Stomach smooth muscle (tissue), 2 donors: ENCODE measurements around the gene RPL18A.

ENCODE experiments used
- H3K27ac ChIP-seq: one replicate; pipeline ENCODE4 v1.7.0; 2013; ENCODE audit warnings: mild to moderate bottlenecking, low read length, inconsistent platforms
- H3K27me3 ChIP-seq, 2 donors: one replicate each; pipeline ENCODE4 v1.7.0; 2013; ENCODE audit warnings: low read length in 2 of 2; ENCODE audit not compliant: insufficient read depth in 2 of 2, control insufficient read depth in 1 of 2
- H3K36me3 ChIP-seq, 2 donors: one replicate each; pipeline ENCODE4 v1.7.0; 2013; ENCODE audit warnings: low read length in 2 of 2; ENCODE audit not compliant: control insufficient read depth in 2 of 2, insufficient read depth in 2 of 2
- H3K4me1 ChIP-seq: one replicate; pipeline ENCODE4 v1.7.0; 2013; ENCODE audit warnings: low read length; ENCODE audit not compliant: control insufficient read depth, insufficient read depth
- H3K4me3 ChIP-seq, 2 donors: one replicate each; pipeline ENCODE4 v1.7.0; 2013; ENCODE audit warnings: low read length in 2 of 2
- H3K9ac ChIP-seq, 2 donors: one replicate each; pipeline ENCODE4 v1.7.0; 2013; ENCODE audit warnings: low read length in 2 of 2, mild to moderate bottlenecking in 1 of 2
- H3K9me3 ChIP-seq, 2 donors: one replicate each; pipeline ENCODE4 v1.7.0; 2013; ENCODE audit warnings: low read length in 2 of 2; ENCODE audit not compliant: control insufficient read depth in 2 of 2
- donor health status: healthy.
- donor health status: Pancreatic carcinoma.

The RPL18A gene

DNA sequence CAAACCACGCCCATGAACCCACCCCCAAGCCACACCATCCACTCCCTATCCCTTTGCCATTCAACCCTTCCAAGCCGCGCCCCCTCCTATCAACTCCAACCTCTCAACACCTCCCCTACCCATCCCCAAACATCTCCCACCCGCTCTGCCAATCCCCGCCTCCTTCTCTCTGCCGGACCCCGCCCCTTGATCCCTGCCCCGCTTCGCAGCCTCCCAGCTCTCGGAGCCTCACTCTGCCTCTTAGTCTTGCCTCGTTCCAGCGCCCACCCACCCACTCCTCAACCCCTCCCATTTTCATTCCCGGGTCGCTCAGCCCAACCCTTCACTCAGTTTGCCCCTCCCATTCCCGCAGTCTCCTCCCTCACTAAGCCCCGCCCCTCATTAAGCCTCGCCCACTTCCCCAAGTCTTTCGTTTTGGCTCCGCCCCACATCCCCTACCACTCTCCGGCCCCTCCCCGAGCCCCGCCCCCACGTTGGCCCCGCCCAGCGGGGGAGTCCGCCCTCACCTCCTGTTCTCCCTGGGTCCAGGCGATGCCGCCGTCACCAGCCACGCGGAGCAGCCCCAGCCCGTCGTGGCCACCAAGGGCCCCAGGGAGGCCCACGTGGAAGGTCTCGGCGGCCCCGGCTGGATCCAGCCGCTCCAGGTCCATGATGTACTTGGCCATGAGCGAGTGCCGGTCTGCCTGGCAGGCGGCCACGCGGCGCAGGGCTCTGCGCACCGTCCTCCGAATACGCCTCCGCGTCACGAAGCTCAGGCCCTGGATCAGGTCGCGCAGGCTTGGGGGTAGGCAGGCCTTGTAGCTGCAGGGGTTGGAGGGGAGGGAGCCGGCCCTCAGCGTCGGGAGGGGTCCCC is 17.7 kb upstream of the RPL18A start:
- H3K27ac ChIP-seq: no peak overlapping the region
- H3K9me3 ChIP-seq: no peaks in the 10 kb centered on the region
- H3K27me3 ChIP-seq: peaks cover 23 to 31% of the 10 kb centered on the region in 2 donors
- no peak overlapping the region for H3K9ac ChIP-seq
- peaks cover 10% of the 10 kb centered on the region for H3K4me1 ChIP-seq
- H3K4me3 ChIP-seq: peak overlapping the region; percentile 43 to 52
- no peaks in the 10 kb centered on the region for H3K36me3 ChIP-seq

DNA sequence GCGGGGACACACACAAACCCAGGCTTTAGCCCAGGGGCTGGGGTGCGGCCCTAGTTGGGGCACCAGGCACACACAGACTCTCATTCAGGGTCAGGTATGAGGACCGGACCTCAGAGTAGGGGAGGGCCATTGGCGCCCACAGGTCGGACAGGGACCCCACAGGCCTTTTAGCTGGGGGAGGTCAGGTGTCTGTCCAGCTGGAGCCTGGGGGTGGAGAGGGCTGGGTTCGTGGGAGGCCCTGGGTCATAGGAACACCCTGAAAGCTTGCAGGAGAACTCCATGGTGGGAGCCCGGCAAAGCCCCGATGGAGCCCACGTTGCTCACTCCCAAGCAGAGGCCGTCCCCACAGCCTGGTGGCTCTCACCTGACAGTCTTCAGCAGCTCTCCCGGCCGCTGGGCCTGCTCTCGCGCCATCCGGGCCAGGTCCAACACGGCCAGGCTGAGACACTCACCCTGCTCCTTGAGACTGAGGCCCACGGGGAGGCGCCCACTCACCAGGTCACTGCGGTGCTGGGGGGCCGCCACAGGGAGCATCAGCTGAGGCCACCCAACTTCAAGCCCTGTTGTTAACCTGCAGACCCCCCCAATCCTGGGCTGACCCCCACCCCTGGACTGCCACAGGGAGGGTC is 16.9 kb upstream of the RPL18A start:
- Histone ChIP-seq H3K27ac (no peak overlapping the region), H3K4me3 (peak overlapping the region in 1 of 2 donors; percentile 52), H3K36me3 (no peaks in the 10 kb centered on the region), H3K9ac (peak overlapping the region in 1 of 2 donors; percentile 22), H3K9me3 (no peaks in the 10 kb centered on the region), H3K4me1 (peaks cover 10% of the 10 kb centered on the region), H3K27me3 (peaks cover 22 to 31% of the 10 kb centered on the region in 2 donors)

DNA sequence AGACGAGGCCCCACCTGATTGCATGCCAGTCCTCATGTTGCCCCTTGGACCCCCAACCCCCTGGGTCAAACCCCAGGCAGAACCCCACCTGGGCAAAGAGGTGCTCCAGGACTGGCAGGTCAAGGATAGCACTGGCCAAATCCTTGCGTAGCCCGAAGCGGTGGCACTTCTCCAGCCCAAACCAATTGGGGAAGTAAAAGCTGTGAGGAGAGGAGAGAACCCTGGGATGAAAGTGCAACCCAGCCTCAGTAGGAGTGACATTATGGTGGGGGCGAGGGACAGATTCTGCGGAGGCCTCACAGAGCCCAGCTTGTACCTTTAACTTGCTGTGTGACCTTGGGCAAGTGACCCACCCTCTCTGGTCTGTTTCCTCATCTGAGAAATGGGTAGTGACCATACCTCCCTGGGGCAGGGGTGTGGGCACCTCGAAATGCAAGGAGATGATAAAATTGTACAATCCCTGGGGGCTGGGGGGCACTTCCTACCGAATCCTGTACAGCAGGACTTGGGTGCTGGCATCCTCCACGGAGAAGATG is 16.4 kb upstream of the RPL18A start:
- Histone ChIP-seq H3K27me3 (peaks cover 22 to 31% of the 10 kb centered on the region in 2 donors), H3K27ac (no peak overlapping the region), H3K9me3 (no peaks in the 10 kb centered on the region), H3K4me3 (no peak overlapping the region), H3K9ac (no peak overlapping the region), H3K36me3 (no peaks in the 10 kb centered on the region), H3K4me1 (peaks cover 10% of the 10 kb centered on the region)

DNA sequence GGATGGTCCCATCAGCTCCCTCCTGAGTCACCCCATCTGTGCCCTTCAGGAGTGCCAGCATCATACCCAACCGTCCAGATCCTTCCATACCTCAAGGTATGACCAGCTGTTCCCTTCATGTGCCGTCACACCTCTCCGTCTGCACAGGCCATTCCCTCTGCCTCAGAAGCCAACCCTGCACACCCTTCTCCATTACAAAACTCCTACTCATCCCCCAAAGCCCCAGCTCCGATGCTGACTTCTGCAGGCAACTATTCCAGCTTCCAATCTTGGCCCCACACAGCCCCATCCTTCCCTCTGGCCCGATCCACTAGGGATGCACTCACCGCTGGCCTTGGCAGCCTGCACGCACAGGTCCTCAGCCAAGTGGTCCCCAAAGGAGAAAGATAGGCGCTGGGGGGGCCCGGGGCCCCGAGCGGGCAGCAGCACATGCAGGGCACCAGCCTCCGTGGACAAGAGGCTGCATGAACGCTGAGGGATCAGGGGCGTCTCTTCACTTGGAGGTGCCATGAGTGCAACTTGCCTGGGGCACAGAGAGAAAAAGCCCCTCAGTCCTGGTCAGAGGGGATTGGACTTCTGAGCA is 15.7 kb upstream of the RPL18A start:
- Histone ChIP-seq H3K9ac (no peak overlapping the region), H3K27ac (no peak overlapping the region), H3K4me1 (peaks cover 10% of the 10 kb centered on the region), H3K9me3 (no peaks in the 10 kb centered on the region), H3K4me3 (no peak overlapping the region), H3K36me3 (no peaks in the 10 kb centered on the region), H3K27me3 (peaks cover 22 to 31% of the 10 kb centered on the region in 2 donors)

DNA sequence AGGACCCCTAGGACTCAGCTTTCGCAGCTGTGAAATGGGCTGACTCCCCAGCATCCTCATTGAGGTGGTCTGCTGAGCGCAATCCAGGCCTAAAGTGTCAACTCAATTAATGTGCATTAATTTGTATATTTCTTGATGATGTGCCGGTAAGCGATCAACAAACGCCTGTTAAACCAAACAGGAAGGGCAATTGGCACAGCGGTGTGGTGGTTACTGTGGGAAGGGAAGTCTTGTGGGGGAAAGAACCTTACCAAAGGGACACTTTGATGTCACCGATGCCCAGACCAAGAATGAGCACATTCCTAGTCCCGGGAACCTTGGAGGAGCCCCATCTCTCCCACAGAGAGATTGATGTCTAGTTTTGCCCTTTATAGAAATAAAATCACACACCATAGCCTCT is 13.6 kb upstream of the RPL18A start:
- Histone ChIP-seq H3K4me1 (peaks cover 9% of the 10 kb centered on the region), H3K36me3 (no peaks in the 10 kb centered on the region), H3K27ac (no peak overlapping the region), H3K9ac (no peak overlapping the region), H3K4me3 (no peak overlapping the region), H3K27me3 (peaks cover 17 to 28% of the 10 kb centered on the region in 2 donors), H3K9me3 (no peaks in the 10 kb centered on the region)

DNA sequence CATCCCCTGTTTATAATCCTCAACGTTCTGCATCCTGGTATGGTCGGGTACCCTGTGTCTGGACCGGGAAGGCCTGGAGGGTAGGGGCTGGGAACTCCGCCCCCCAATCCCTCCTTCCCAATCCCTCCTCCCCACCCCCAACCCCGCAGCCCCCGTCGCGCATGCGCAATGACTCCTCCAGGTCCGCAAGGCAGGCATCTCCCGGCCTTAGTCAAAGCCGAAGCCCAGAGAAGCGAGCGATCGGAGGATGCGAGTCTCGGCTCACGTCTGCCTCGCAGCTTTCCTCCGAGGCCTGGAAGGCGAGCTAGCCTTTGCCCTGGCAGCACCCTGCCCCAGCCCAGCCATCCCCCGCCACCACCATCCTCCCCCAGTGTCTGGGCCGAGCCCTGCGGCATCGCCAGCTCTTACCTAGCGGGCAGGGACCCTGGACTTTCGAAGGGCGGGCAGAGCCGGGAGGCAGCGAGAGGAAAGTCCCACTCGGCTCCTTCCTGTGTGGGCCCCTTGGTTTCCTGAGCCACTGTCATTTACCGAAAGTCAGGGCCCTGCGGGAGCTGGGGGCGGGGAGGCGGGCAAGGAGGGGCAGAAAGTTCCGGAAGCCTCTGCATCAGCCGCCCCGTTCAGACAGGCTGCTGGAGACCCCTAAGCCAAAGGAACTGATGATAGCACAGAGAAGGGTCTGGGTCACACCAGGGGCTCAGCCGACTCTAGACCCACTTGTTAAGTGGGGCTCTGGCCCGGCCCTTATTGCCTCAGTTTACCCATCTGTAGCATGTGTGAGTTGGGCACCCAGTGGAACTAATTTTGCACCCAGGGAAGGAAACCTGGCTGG is 12.0 kb upstream of the RPL18A start, which contains the start of gene JAK3:
JAK3 (minus strand) TSS at position 445 of the 829 bp plus-strand sequence. CDS start 3,565 bp downstream, outside the sequence.
- Histone ChIP-seq H3K27ac (peak within 1 kb of the TSS; percentile 31), H3K36me3 (no peaks in the 10 kb centered on the region), H3K4me3 (peak within 1 kb of the TSS in 1 of 2 donors; percentile 35), H3K27me3 (peaks cover 10 to 13% of the 10 kb centered on the region in 2 donors), H3K9me3 (no peaks in the 10 kb centered on the region), H3K4me1 (no peaks in the 10 kb centered on the region), H3K9ac (peak within 1 kb of the TSS in 1 of 2 donors; percentile 51)

DNA sequence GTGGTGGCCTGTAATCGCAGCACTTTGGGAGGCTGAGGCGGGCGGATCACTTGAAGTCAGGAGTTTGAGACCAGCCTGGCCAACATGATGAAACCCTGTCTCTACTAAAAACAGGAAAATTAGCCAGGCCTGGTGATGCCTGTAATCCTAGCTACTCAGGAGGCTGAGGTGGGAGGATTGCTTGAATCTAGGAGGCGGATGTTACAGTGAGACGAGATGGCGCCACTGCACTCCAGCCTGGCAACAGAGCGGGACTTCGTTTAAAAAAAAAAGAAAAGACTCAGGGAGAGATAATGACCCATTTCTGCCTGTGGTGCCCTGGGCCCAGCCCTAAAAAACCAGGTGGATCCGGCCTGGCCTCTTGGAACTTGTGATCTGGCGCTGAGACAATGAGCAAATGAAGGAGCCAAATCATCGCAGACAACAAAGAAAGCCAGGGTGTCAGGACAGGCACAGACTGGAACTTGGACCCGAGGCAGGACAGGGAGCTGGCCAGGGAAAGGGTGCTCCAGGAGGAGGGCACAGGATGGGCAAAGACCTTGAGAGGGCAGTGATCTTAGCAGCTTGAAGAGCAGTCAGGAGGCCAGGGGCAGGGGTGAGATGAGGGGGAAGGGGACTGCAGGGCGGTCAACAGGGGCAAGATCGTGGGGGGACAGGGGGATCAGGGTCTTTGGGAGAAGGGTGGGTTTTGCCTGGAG is 11.0 kb upstream of the RPL18A start:
- Histone ChIP-seq H3K9ac (no peak overlapping the region), H3K4me1 (no peaks in the 10 kb centered on the region), H3K27ac (peak overlapping the region; percentile 31), H3K9me3 (no peaks in the 10 kb centered on the region), H3K27me3 (peaks cover 3 to 7% of the 10 kb centered on the region in 2 donors), H3K36me3 (no peaks in the 10 kb centered on the region), H3K4me3 (no peak overlapping the region)

DNA sequence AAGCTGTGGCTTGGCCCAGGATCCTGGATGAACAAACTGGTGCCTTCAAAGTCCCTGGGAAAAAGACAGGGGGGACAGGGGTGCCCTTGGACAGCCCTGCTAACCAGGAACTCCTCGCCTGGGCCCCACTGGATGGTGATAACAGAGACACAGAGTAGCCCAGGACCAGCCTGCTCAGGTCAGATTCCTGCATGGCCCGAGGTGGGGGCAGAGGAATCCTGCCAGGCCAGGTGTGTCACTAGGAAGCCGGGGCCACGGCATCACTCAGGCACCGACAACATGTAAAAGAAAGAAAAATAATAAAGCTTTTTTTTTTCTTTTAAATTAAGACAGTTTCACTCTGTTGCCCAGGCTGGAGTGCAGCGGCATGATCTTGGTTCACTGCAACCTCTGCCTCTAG is 5.6 kb upstream of the RPL18A start:
- no peaks in the 10 kb centered on the region for H3K27me3 ChIP-seq
- H3K36me3 ChIP-seq: no peaks in the 10 kb centered on the region
- no peak overlapping the region for H3K9ac ChIP-seq
- H3K9me3 ChIP-seq: no peaks in the 10 kb centered on the region
- H3K27ac ChIP-seq: no peak overlapping the region
- peaks cover 4% of the 10 kb centered on the region for H3K4me1 ChIP-seq
- H3K4me3 ChIP-seq: no peak overlapping the region

DNA sequence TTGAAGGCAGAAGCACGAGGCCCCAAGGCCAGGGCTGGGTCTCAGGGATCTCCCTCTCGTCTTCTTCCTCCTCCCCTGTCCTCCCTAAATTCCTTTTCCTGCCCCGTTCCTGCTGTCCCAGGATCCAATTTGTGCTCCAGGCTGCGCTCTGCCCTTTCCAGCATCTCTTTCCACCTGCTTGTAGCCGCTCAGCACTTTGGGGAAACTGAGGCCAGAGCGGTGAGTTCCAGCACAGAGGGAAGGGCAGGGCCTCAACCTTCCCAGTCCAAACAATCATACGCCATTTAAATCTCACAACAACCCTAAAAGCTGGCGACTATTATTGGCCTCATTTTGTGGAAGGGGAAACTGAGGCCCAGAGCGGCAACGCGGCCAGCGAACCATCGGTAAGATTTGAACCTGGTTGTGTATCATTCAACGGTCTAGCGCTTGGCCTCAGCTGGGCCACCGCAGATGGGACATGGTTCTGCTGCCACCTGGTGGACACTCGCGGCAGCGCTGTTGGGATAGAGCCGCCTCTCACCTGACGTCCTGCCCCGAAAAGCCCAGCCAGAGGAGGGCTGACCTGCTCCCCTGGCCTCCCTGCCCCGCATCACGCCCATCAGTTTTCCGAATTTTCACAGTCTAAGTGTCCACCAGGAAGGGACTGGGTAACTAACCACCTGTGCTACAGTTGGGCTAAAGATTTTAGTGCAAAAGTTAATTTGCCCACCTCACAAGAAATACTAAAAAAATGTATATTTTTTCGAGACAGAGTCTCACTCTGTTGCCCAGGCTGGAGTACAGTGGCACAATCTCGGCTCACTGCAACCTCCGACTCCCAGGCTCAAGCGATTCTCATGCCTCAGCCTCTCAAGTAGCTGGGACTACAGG is 4.2 kb upstream of the RPL18A start:
- Histone ChIP-seq H3K27me3 (no peaks in the 10 kb centered on the region), H3K4me3 (no peak overlapping the region), H3K27ac (no peak overlapping the region), H3K9me3 (no peaks in the 10 kb centered on the region), H3K9ac (no peak overlapping the region), H3K4me1 (peaks cover 8% of the 10 kb centered on the region), H3K36me3 (no peaks in the 10 kb centered on the region)
